Measurements from ENCODE around the gene CASK. TPM values are rescaled to one million over a fixed set of nuclear protein-coding genes. Genes with fewer than 3 reads are reported as not detected.

CASK gene
- total RNA-seq, 1 donor from 2014 or later, result 41.0 TPM

- intact Hi-C loops (cut with DNase I), result no loop called here
- Histone ChIP-seq H3K4me1 (peaks cover 4% of the 10 kb centered on the region), H3K27ac (no peak overlapping the region), H3K4me3 (no peak overlapping the region), H3K9me3 (no peaks in the 10 kb centered on the region), H3K27me3 (no peaks in the 10 kb centered on the region), H3K36me3 (no peaks in the 10 kb centered on the region)
- TF ChIP-seq CTCF (IDR thresholded peaks at IDR 0.05), result no peak
- no peak for TF ChIP-seq POLR2AphosphoS5 (IDR thresholded peaks at IDR 0.05; ENCODE audit: insufficient read depth in 1 of 2, low read depth in 1 of 2)
- TF ChIP-seq POLR2A (IDR thresholded peaks at IDR 0.05), result no peak
- no peak for DNase-seq (ENCODE audit: extremely low spot score in 2 of 2)
Measured at GRCh38 chrX:41913476-41913875, 9.9 kb downstream of the CASK start.

- H3K9me3 ChIP-seq, result no peaks in the 10 kb centered on the region
- no peak overlapping the region for H3K4me3 ChIP-seq
- H3K27me3 ChIP-seq, result no peaks in the 10 kb centered on the region
- no peaks in the 10 kb centered on the region for H3K36me3 ChIP-seq
- intact Hi-C loops (cut with DNase I), result no loop called here
- no peak overlapping the region for H3K27ac ChIP-seq
- TF ChIP-seq POLR2AphosphoS5 (IDR thresholded peaks at IDR 0.05; ENCODE audit: insufficient read depth in 1 of 2, low read depth in 1 of 2), result no peak
- TF ChIP-seq CTCF (IDR thresholded peaks at IDR 0.05), result no peak
- no peak for TF ChIP-seq POLR2A (IDR thresholded peaks at IDR 0.05)
- no peak for DNase-seq (ENCODE audit: extremely low spot score in 2 of 2)
- H3K4me1 ChIP-seq, result peaks cover 4% of the 10 kb centered on the region
Measured at GRCh38 chrX:41912923-41913322, 10.4 kb downstream of the CASK start.

- Histone ChIP-seq H3K27ac (no peak overlapping the region), H3K4me3 (no peak overlapping the region), H3K36me3 (no peaks in the 10 kb centered on the region), H3K4me1 (peaks cover 4% of the 10 kb centered on the region), H3K9me3 (no peaks in the 10 kb centered on the region), H3K27me3 (no peaks in the 10 kb centered on the region)
- DNase-seq (ENCODE audit: extremely low spot score in 2 of 2), result no peak
- intact Hi-C loops (cut with DNase I), result no loop called here
- TF ChIP-seq CTCF (IDR thresholded peaks at IDR 0.05), result no peak
- TF ChIP-seq POLR2A (IDR thresholded peaks at IDR 0.05), result no peak
- no peak for TF ChIP-seq POLR2AphosphoS5 (IDR thresholded peaks at IDR 0.05; ENCODE audit: insufficient read depth in 1 of 2, low read depth in 1 of 2)
Measured at GRCh38 chrX:41909068-41909467, 14.3 kb downstream of the CASK start.

- H3K4me3 ChIP-seq, result no peak overlapping the region
- H3K36me3 ChIP-seq, result no peaks in the 10 kb centered on the region
- no peak overlapping the region for H3K27ac ChIP-seq
- intact Hi-C loops (cut with DNase I), result no loop called here
- no peaks in the 10 kb centered on the region for H3K27me3 ChIP-seq
- peaks cover 4% of the 10 kb centered on the region for H3K4me1 ChIP-seq
- no peaks in the 10 kb centered on the region for H3K9me3 ChIP-seq
- no peak for DNase-seq (ENCODE audit: extremely low spot score in 2 of 2)
- TF ChIP-seq POLR2A (IDR thresholded peaks at IDR 0.05), result no peak
- TF ChIP-seq CTCF (IDR thresholded peaks at IDR 0.05), result no peak
- TF ChIP-seq POLR2AphosphoS5 (IDR thresholded peaks at IDR 0.05; ENCODE audit: insufficient read depth in 1 of 2, low read depth in 1 of 2), result no peak
Measured at GRCh38 chrX:41906515-41907187, 16.7 kb downstream of the CASK start.

DNA sequence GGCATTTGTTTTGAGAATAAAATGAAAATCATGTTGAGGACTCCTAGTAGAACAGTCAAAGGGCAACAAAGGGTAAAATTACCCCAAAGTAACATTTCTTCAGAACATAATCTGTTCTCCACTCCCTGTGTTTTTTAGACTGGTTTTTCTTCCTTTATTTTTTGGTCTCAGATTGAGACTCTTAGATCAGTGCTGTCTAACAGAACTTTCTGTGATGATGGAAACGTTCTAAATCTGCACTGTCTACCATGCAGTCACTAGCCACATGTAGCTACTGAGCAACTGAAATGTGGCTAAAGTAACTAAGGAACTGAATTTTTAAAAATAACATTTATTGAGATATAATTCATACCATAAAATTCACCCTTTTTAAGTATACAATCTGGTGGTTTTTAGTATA, 19.8 kb downstream of the CASK start:
- Histone ChIP-seq H3K27ac (no peak overlapping the region), H3K36me3 (no peaks in the 10 kb centered on the region), H3K9me3 (no peaks in the 10 kb centered on the region), H3K4me1 (no peaks in the 10 kb centered on the region), H3K4me3 (no peak overlapping the region), H3K27me3 (no peaks in the 10 kb centered on the region)
- DNase-seq (ENCODE audit: extremely low spot score in 2 of 2), result no peak
- no peak for TF ChIP-seq CTCF (IDR thresholded peaks at IDR 0.05)
- no peak for TF ChIP-seq POLR2A (IDR thresholded peaks at IDR 0.05)
- no peak for TF ChIP-seq POLR2AphosphoS5 (IDR thresholded peaks at IDR 0.05; ENCODE audit: insufficient read depth in 1 of 2, low read depth in 1 of 2)
- intact Hi-C loops (cut with DNase I), result no loop called here
